Rectal smooth muscle tissue (tissue), 1 donor: ENCODE results near the gene NRIP3.

ENCODE experiments used
- H3K27ac ChIP-seq: one replicate; pipeline ENCODE4 v1.7.0; 2013; ENCODE audit warnings: low read depth, low read length, inconsistent platforms
- H3K27me3 ChIP-seq: one replicate; pipeline ENCODE4 v1.7.0; 2013; ENCODE audit warnings: low read length; ENCODE audit not compliant: control insufficient read depth, insufficient read depth
- H3K36me3 ChIP-seq: one replicate; pipeline ENCODE4 v1.7.0; 2013; ENCODE audit warnings: low read length; ENCODE audit not compliant: control insufficient read depth, insufficient read depth
- H3K4me1 ChIP-seq: one replicate; pipeline ENCODE4 v1.7.0; 2013; ENCODE audit warnings: low read length; ENCODE audit not compliant: control insufficient read depth, insufficient read depth
- H3K4me3 ChIP-seq: one replicate; pipeline ENCODE4 v1.7.0; 2013; ENCODE audit warnings: low read length
- H3K9ac ChIP-seq: one replicate; pipeline ENCODE4 v1.7.0; 2013; ENCODE audit warnings: low read length

NRIP3 gene

DNA sequence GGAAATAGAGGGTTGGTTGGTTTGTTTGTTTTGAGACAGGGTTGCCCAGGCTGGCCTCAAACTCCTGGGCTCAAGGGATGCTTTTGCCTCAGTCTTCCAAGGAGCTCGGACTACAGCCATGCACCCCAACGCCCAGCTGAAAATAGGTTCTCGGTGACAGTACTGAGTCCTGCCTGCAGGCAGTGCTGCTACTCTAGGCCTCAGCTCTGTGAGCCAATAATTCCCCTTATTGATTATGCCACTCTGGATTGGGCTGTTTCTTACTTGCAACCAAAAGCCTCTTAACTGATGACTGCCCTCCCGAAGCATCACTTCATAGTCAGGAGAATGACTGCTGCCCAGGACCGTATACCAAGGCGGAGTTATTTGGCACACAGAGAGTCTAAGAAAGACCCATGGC lies 69.9 kb downstream of the NRIP3 start:
- H3K27me3 ChIP-seq: no peaks in the 10 kb centered on the region
- H3K9ac ChIP-seq: no peak overlapping the region
- H3K4me1 ChIP-seq: no peaks in the 10 kb centered on the region
- no peak overlapping the region for H3K4me3 ChIP-seq
- no peaks in the 10 kb centered on the region for H3K36me3 ChIP-seq
- no peak overlapping the region for H3K27ac ChIP-seq

DNA sequence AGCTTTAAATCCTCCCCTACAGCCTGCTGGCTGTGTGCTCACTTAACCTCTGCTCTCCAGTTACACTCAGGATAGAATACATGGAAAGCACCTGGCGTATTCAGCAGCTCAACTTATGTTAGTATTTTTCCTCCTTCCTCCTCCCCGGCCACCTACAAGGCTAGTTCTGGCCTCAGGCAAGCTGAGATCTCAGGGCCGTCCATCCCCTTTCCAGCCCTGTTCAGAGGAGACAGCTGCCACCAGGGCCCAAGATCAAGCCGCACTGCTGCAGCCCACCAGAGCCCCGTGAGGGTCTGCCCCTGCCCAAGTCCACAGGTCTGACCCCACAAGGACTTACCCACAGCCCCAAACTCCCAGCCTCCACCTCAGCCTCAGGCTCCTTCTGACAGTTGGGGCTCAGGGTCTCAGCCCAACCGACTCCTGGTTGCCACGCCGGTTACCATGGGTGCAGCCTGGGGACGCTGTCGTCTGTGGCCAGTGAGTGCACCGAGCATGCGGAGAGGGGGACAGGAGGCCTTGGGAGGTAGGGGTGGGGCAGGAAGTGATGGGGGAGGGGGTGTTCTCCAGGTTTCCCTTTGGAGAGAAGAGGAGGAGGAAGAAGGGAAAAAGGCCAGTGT lies 71.1 kb downstream of the NRIP3 start, which contains the start of gene C11orf16:
Gene C11orf16, minus strand, starts transcription at position 384 of the 617 bp plus-strand sequence. CDS start 639 bp downstream, outside the sequence.
- H3K9ac ChIP-seq: no peak within 1 kb of the TSS
- no peaks in the 10 kb centered on the region for H3K4me1 ChIP-seq
- H3K36me3 ChIP-seq: no peaks in the 10 kb centered on the region
- H3K27me3 ChIP-seq: no peaks in the 10 kb centered on the region
- H3K27ac ChIP-seq: no peak within 1 kb of the TSS
- H3K4me3 ChIP-seq: no peak within 1 kb of the TSS
